Lung (tissue), 12 donors: Measurements from ENCODE around the gene HYLS1. TPM values are rescaled to one million over a fixed set of nuclear protein-coding genes. Genes with fewer than 3 reads are reported as not detected.

Source experiments
- ATAC-seq: fragments of 200-7000 bp; cut with Tn5 transposase; one replicate; pipeline ENCODE4 v1.9.1; 2020; ENCODE audit warnings: moderate number of reproducible peaks; ENCODE audit not compliant: insufficient read depth, low FRiP score
- DNase-seq, 3 donors: peaks; one replicate each; pipeline ENCODE4 v3.0.0-alpha.2; 2013 to 2017
- H3K27ac ChIP-seq, 2 donors: one replicate each; pipeline ENCODE4 v1.5.1; 2013; ENCODE audit warnings: mild to moderate bottlenecking in 2 of 2, moderate library complexity in 2 of 2, control low read depth in 1 of 2, inconsistent platforms in 1 of 2, low read depth in 1 of 2, low read length in 1 of 2
- H3K27me3 ChIP-seq, 3 donors: one replicate each; pipeline ENCODE4 v1.5.1; 2013; ENCODE audit warnings: low read length in 2 of 3; ENCODE audit not compliant: control insufficient read depth in 3 of 3, insufficient read depth in 3 of 3
- H3K36me3 ChIP-seq, 4 donors: one replicate each; pipeline ENCODE4 v1.5.1; 2013; ENCODE audit warnings: low read length in 4 of 4, mild to moderate bottlenecking in 1 of 4, moderate library complexity in 1 of 4; ENCODE audit not compliant: control insufficient read depth in 4 of 4, insufficient read depth in 4 of 4
- H3K4me1 ChIP-seq, 5 donors: one replicate each; pipeline ENCODE4 v1.5.1; 2013; ENCODE audit warnings: low read length in 5 of 5, mild to moderate bottlenecking in 2 of 5, moderate library complexity in 1 of 5; ENCODE audit not compliant: control insufficient read depth in 5 of 5, insufficient read depth in 5 of 5
- H3K4me3 ChIP-seq: one replicate; pipeline ENCODE4 v1.5.1; 2013; ENCODE audit warnings: mild to moderate bottlenecking, control low read depth, moderate library complexity
- H3K9ac ChIP-seq, 2 donors: one replicate each; pipeline ENCODE4 v1.5.1; 2013; ENCODE audit warnings: low read length in 2 of 2, control low read depth in 1 of 2; ENCODE audit not compliant: insufficient read depth in 1 of 2
- H3K9me3 ChIP-seq, 4 donors: one replicate each; pipeline ENCODE4 v1.5.1; 2013; ENCODE audit warnings: low read length in 3 of 4, mild to moderate bottlenecking in 1 of 4, moderate library complexity in 1 of 4; ENCODE audit not compliant: control insufficient read depth in 4 of 4, insufficient read depth in 3 of 4
- WGBS, 2 donors: extraction: QIAGEN DNeasy Blood & Tissue Kit; methylation state at CpG; one replicate each; pipeline ENCODE4 v1.1.7; 2013; 5-methylcytosine and 5-hydroxymethylcytosine counted together
- polyA plus RNA-seq, 2 donors: library from polyadenylated mRNA; stranded (reverse); fragments of 200-250 nt; gene quantifications; one replicate each; pipeline ENCODE4 v1.2.1, GENCODE V29; 2013
- total RNA-seq, 2 donors: library from RNA; depleted of rRNA in 1 of 2; stranded (reverse); fragments of >200 nt in 1 of 2; gene quantifications; one replicate each; pipeline ENCODE4 v1.2.1, GENCODE V29; 2014 to 2021
- TF ChIP-seq, protein P1 (sequence below): IDR thresholded peaks from 2 replicates; pipeline ENCODE4 v1.5.1; 2012; ENCODE audit warnings: mild to moderate bottlenecking; ENCODE audit errors: control extremely low read depth, extremely low read depth
- donor health status: control.
- donor health status: control.
- donor health status: Bipolar disorder and iron deficiency.
- donor health status: healthy.
- donor health status: DM: yes; HTN: yes; CAD: no.

HYLS1 gene
- total and polyA plus RNA-seq, 4 donors: 1.5 to 2.6 (median 2.0) TPM

DNA sequence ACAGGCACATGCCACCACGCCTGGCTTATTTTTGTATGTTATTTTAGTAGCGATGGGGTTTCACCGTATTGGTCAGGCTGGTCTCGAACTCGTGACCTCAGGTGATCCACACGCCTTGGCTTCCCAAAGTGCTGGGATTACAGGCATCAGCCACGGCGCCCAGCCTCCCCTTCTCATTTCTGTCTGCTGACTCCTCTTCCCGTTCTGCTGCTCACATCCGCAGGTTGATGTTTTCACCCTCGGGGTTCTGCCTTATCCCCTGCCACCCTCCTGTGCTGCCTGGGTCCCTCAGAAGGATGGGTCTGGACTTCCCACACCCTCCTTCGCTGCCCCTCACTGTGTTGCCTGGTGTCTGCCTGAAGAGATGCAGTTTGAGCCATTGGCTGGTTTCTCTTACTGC is 39.2 kb downstream of the HYLS1 start:
- peaks cover 0 to 10% (median 0%) of the 10 kb centered on the region in 5 donors for H3K4me1 ChIP-seq
- DNase-seq (no peak), ATAC-seq (no peak)
- no peak overlapping the region for H3K4me3 ChIP-seq
- no peak overlapping the region for H3K9ac ChIP-seq
- no peaks in the 10 kb centered on the region for H3K36me3 ChIP-seq
- TF ChIP-seq, protein P1, sequence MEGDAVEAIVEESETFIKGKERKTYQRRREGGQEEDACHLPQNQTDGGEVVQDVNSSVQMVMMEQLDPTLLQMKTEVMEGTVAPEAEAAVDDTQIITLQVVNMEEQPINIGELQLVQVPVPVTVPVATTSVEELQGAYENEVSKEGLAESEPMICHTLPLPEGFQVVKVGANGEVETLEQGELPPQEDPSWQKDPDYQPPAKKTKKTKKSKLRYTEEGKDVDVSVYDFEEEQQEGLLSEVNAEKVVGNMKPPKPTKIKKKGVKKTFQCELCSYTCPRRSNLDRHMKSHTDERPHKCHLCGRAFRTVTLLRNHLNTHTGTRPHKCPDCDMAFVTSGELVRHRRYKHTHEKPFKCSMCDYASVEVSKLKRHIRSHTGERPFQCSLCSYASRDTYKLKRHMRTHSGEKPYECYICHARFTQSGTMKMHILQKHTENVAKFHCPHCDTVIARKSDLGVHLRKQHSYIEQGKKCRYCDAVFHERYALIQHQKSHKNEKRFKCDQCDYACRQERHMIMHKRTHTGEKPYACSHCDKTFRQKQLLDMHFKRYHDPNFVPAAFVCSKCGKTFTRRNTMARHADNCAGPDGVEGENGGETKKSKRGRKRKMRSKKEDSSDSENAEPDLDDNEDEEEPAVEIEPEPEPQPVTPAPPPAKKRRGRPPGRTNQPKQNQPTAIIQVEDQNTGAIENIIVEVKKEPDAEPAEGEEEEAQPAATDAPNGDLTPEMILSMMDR: no peak
- H3K9me3 ChIP-seq: no peaks in the 10 kb centered on the region
- no peak overlapping the region for H3K27ac ChIP-seq
- H3K27me3 ChIP-seq: no peaks in the 10 kb centered on the region
- WGBS, 2 donors: 91 to 92% methylated on average over 12 of the region's 12 CpGs

DNA sequence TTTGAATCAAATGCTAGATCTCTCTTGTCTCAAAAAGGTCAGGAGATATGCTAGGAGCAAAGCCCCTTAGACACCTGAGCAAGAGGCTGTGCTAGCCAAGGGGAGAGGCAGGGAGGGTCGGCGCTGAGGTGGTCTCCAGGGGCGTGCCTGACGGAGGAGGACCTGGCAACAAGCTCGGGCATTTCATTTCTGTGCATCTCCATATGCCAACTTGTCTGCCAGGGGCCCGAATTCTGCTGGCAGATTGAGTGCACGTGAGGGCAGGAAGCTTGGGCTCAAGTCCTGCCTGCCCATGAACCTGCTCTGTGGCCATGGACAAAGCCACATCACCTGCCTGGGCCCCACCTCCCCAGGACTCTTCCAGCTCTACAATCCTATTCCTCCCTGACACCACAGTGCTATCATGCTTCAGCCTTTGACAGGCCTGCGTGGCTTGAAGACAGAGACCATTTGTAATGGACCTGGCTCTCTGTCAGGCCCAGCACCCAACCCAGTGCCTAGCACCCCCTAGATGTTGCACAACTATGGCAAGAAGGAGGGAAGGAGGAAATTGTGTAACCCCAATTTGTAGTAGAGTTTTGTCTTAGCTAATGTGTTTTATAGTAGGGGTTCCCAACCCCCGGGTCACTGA is 42.1 kb downstream of the HYLS1 start:
- H3K27me3 ChIP-seq: no peaks in the 10 kb centered on the region
- H3K9me3 ChIP-seq: no peaks in the 10 kb centered on the region
- peaks cover 0 to 11% (median 0%) of the 10 kb centered on the region in 5 donors for H3K4me1 ChIP-seq
- DNase-seq: no peak
- no peak overlapping the region for H3K27ac ChIP-seq
- no peak overlapping the region for H3K4me3 ChIP-seq
- ATAC-seq: no peak
- H3K9ac ChIP-seq: no peak overlapping the region
- no peaks in the 10 kb centered on the region for H3K36me3 ChIP-seq
- WGBS, 2 donors: 78 to 81% methylated on average over 9 of the region's 9 CpGs
- TF ChIP-seq, protein P1: no peak

DNA sequence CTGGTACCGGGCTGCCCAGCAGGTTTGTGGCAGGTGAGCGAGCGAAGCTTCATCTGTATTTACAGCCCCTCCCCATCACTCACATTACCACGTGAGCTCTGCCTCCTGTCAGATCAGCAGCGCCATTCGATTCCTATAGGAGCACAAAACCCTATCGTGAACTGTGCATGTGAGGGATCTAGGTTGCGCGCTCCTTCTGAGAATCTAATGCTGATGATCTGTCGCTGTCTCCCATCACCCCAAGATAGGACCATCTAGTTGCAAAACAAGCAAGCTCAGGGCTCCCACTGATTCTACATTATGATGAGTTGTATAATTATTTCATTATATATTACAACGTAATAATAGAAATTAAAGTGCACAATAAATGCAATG is 42.6 kb downstream of the HYLS1 start:
- no peaks in the 10 kb centered on the region for H3K9me3 ChIP-seq
- H3K9ac ChIP-seq: no peak overlapping the region
- no peaks in the 10 kb centered on the region for H3K36me3 ChIP-seq
- TF ChIP-seq, protein P1: no peak
- H3K4me3 ChIP-seq: no peak overlapping the region
- H3K27me3 ChIP-seq: no peaks in the 10 kb centered on the region
- H3K27ac ChIP-seq: no peak overlapping the region
- ATAC-seq: no peak
- 85% methylated on average over 11 of the region's 11 CpGs for WGBS, 2 donors
- DNase-seq: no peak
- peaks cover 0 to 12% (median 0%) of the 10 kb centered on the region in 5 donors for H3K4me1 ChIP-seq

DNA sequence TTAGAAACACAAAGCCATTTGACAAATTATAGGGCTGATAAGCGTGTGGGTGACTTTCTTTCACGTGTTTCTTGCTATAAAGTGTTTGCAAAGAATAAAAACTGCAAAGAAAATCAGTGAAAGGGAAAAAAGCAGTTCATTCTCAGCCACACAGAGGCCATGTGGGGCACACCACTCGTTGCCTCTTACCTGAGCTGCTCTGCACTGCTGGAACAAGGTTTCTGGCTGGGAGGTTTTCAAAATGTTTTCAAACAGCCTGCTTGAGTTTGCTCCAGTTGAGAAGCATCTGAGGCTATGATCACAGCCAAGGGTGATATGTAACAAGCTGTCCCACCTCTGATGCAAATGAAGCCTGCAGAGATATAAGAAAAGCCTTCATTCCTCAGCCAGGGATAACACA is 43.6 kb downstream of the HYLS1 start:
- no peak for DNase-seq
- no peaks in the 10 kb centered on the region for H3K9me3 ChIP-seq
- H3K27ac ChIP-seq: no peak overlapping the region
- H3K9ac ChIP-seq: no peak overlapping the region
- 71 to 85% methylated on average over 3 of the region's 3 CpGs for WGBS, 2 donors
- H3K27me3 ChIP-seq: no peaks in the 10 kb centered on the region
- no peaks in the 10 kb centered on the region for H3K36me3 ChIP-seq
- no peak overlapping the region for H3K4me3 ChIP-seq
- ATAC-seq: no peak
- TF ChIP-seq, protein P1: no peak
- H3K4me1 ChIP-seq: peaks cover 0 to 15% (median 0%) of the 10 kb centered on the region in 5 donors
